SU-DHL-6 (cell line): ENCODE measurements around the gene NGB.

Experiments used
- EZH2phosphoT487 ChIP-seq: fragments of 200-600 bp; sonication (generic), shearing (Covaris generic); conservative IDR thresholded peaks from 2 replicates; pipeline ENCODE4 v1.6.1; 2018; ENCODE audit warnings: mild to moderate bottlenecking, antibody characterized with exemption, low read length, moderate library complexity, mixed read lengths
- TF ChIP-seq, protein P1 (sequence below): fragments of 200-600 bp; sonication (generic); IDR thresholded peaks from one replicate; pipeline ENCODE4 v1.5.1; 2017; ENCODE audit warnings: antibody characterized with exemption, mild to moderate bottlenecking, low read length, moderate library complexity; ENCODE audit not compliant: insufficient read depth, poor library complexity, severe bottlenecking

DNA sequence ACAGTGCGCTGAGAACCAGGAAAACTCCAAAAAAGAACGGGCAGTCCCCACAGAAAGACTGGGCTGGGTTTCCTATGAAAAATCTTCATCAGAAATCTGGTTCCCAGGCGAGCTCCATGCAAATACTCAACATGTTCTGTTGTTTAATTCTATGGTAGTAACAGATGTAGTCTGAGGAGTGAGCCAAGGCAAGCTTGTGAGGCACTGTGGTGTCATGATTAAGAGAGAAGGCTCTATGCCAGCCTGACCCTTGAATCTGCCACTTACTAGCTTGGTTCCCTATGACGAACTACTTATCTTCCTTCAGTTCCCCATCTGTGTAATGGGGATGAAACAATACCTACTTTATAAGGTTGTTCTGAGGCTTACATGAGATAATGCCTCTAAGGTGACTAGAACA lies 39.0 kb upstream of the NGB start:
- TF ChIP-seq, protein P1, sequence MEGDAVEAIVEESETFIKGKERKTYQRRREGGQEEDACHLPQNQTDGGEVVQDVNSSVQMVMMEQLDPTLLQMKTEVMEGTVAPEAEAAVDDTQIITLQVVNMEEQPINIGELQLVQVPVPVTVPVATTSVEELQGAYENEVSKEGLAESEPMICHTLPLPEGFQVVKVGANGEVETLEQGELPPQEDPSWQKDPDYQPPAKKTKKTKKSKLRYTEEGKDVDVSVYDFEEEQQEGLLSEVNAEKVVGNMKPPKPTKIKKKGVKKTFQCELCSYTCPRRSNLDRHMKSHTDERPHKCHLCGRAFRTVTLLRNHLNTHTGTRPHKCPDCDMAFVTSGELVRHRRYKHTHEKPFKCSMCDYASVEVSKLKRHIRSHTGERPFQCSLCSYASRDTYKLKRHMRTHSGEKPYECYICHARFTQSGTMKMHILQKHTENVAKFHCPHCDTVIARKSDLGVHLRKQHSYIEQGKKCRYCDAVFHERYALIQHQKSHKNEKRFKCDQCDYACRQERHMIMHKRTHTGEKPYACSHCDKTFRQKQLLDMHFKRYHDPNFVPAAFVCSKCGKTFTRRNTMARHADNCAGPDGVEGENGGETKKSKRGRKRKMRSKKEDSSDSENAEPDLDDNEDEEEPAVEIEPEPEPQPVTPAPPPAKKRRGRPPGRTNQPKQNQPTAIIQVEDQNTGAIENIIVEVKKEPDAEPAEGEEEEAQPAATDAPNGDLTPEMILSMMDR = no peak
- TF ChIP-seq EZH2phosphoT487 = no peak
